ENCODE results near the gene PPARD.

- TF ChIP-seq CTCF (IDR thresholded peaks at IDR 0.05): no peak
- TF ChIP-seq POLR2A (IDR thresholded peaks at IDR 0.05): no peak
These were observed 24.7 kb upstream of the PPARD start for GRCh38 chr6:35317483-35318195.

Measured in uterus (tissue), 2 donors.